Esophagus muscularis mucosa (tissue), 4 donors: ENCODE measurements around the gene ZFYVE28. TPM values are rescaled to one million over a fixed set of nuclear protein-coding genes. Genes with fewer than 3 reads are reported as not detected.

Source experiments
- DNase-seq: peaks from one replicate; pipeline ENCODE4 v3.0.0-alpha.2; 2017; ENCODE audit errors: extremely low spot score
- H3K27ac ChIP-seq, 4 donors: fragments of 200-600 bp; sonication (generic); replicated peaks in 1 of 4; 1 replicate in 3 of 4; 2 replicates in 1 of 4; pipeline ENCODE4 v1.5.1; 2016 to 2019; ENCODE audit warnings: mild to moderate bottlenecking in 1 of 4
- H3K27me3 ChIP-seq, 4 donors: fragments of 200-600 bp; sonication (generic); one replicate each; pipeline versions ENCODE4 v1.5.1 to v1.6.0; 2016 to 2019
- H3K36me3 ChIP-seq, 4 donors: fragments of 200-600 bp; sonication (generic); one replicate each; pipeline ENCODE4 v1.5.1; 2016 to 2019
- H3K4me1 ChIP-seq, 4 donors: fragments of 200-600 bp; sonication (generic); one replicate each; pipeline ENCODE4 v1.5.1; 2016 to 2019
- H3K4me3 ChIP-seq, 4 donors: fragments of 200-600 bp; sonication (generic); 1 replicate in 2 of 4; 2 replicates in 2 of 4; pipeline ENCODE4 v1.5.1; 2016 to 2019; ENCODE audit warnings: mild to moderate bottlenecking in 4 of 4, moderate library complexity in 1 of 4
- H3K9me3 ChIP-seq, 4 donors: fragments of 200-600 bp; sonication (generic); 1 replicate in 3 of 4; 2 replicates in 1 of 4; pipeline ENCODE4 v1.5.1; 2016 to 2019
- EP300 ChIP-seq: sonication (generic); formaldehyde crosslinking; IDR thresholded peaks from one replicate; pipeline ENCODE4 v1.6.1; 2017; ENCODE audit warnings: antibody characterized with exemption
- POLR2A ChIP-seq: fragments of 450-650 bp; IDR thresholded peaks from one replicate; pipeline ENCODE4 v1.6.1; 2017; ENCODE audit warnings: antibody characterized with exemption, moderate library complexity, mild to moderate bottlenecking, low read depth
- POLR2AphosphoS5 ChIP-seq, 2 donors: sonication (generic); formaldehyde crosslinking; IDR thresholded peaks; one replicate each; pipeline ENCODE4 v1.6.1; 2017; ENCODE audit warnings: antibody characterized with exemption in 2 of 2
- WGBS: methylation state at CpG from one replicate; pipeline ENCODE4 v1.1.5; 2018; 5-methylcytosine and 5-hydroxymethylcytosine counted together
- intact Hi-C: fragments of 100-400 bp; cut with DNase I; formaldehyde crosslinking; loops from one replicate; pipeline ENCODE4 v1.15.1; 2023
- total RNA-seq, 4 donors: library from RNA; depleted of rRNA; stranded (reverse); fragments of >200 nt; gene quantifications; one replicate each; pipeline versions ENCODE4 v1.1.0 to v1.2.1, GENCODE V29; 2016
- TF ChIP-seq, protein P1 (sequence below), 3 experiments: fragments of 200-600 bp in 2 of 3; fragments of 450-650 bp in 1 of 3; sonication (generic) in 2 of 3; IDR thresholded peaks; one replicate each; pipeline ENCODE4 v1.5.1; 2017 to 2019; ENCODE audit warnings: antibody characterized with exemption in 3 of 3, mild to moderate bottlenecking in 2 of 3, moderate library complexity in 1 of 3

ZFYVE28 gene
- total RNA-seq, 4 donors from 2014 or later = 4.5 to 13.4 (median 8.4) TPM

DNA sequence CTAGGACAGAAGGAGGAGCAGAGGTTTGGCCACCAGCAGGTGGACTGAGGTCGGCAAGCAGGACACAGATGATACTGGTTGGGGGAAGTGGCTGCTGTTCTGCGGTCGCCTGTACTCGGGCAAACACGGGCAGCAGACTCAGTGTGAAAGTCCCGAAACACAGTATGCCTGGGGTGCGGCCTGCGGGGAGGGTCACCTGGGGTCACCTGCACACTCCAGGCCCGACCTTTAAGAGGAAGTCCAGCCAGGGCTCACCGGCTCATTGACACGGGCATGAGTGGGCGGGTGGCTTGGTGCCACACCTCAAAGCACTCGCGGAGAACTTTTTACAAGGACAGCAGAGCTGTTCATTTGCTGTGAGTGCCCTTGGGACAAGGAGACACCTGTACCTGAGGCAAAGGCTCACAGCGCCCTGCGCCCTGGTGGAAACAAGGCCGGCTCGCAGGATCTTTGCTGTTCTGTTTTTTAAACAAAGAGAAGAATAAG lies 85.0 kb downstream of the ZFYVE28 start:
- H3K4me1 ChIP-seq = no peaks in the 10 kb centered on the region
- H3K9me3 ChIP-seq = peaks cover 0 to 10% (median under 1%) of the 10 kb centered on the region in 4 donors
- TF ChIP-seq EP300 = no peak
- no peak for TF ChIP-seq POLR2AphosphoS5 (IDR thresholded peaks at IDR 0.05)
- TF ChIP-seq, protein P1, sequence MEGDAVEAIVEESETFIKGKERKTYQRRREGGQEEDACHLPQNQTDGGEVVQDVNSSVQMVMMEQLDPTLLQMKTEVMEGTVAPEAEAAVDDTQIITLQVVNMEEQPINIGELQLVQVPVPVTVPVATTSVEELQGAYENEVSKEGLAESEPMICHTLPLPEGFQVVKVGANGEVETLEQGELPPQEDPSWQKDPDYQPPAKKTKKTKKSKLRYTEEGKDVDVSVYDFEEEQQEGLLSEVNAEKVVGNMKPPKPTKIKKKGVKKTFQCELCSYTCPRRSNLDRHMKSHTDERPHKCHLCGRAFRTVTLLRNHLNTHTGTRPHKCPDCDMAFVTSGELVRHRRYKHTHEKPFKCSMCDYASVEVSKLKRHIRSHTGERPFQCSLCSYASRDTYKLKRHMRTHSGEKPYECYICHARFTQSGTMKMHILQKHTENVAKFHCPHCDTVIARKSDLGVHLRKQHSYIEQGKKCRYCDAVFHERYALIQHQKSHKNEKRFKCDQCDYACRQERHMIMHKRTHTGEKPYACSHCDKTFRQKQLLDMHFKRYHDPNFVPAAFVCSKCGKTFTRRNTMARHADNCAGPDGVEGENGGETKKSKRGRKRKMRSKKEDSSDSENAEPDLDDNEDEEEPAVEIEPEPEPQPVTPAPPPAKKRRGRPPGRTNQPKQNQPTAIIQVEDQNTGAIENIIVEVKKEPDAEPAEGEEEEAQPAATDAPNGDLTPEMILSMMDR (IDR thresholded peaks at IDR 0.05) = no peak
- TF ChIP-seq POLR2A = no peak
- no peak overlapping the region for H3K27ac ChIP-seq
- intact Hi-C loops = no loop called here
- H3K36me3 ChIP-seq = peaks cover 0 to 31% (median 13%) of the 10 kb centered on the region in 4 donors
- WGBS = 79% methylated on average over 10 of the region's 18 CpGs
- no peaks in the 10 kb centered on the region for H3K27me3 ChIP-seq
- H3K4me3 ChIP-seq = no peak overlapping the region
- DNase-seq = peak; percentile 62

DNA sequence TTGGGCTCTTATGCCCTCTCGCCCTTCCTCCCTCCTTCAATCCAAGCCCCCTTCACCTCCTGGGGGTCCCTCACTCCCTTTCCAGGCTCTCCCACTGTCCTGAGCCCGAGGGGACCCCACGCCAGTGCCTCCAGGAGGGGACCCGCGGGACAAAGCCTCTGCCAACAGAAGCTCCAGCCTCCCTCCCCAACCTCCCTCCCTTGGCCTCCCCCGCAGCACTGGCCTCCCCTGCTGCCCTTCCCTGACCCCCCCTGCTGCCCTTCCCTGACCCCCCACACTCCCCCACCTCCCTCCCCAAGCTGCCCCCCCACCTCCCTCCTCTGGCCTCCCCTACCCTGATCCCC lies 85.5 kb downstream of the ZFYVE28 start:
- Histone ChIP-seq H3K36me3 (peaks cover 0 to 30% (median 13%) of the 10 kb centered on the region in 4 donors), H3K4me1 (no peaks in the 10 kb centered on the region), H3K4me3 (no peak overlapping the region), H3K27ac (no peak overlapping the region), H3K27me3 (no peaks in the 10 kb centered on the region), H3K9me3 (peaks cover 0 to 15% (median 3%) of the 10 kb centered on the region in 4 donors)
- DNase-seq = peak; percentile 21
- 82% methylated on average over 6 of the region's 6 CpGs for WGBS
- TF ChIP-seq POLR2AphosphoS5 (IDR thresholded peaks at IDR 0.05) (no peak), EP300 (no peak), POLR2A (no peak)
- TF ChIP-seq, protein P1 (IDR thresholded peaks at IDR 0.05) = no peak
- intact Hi-C loops = no loop called here

DNA sequence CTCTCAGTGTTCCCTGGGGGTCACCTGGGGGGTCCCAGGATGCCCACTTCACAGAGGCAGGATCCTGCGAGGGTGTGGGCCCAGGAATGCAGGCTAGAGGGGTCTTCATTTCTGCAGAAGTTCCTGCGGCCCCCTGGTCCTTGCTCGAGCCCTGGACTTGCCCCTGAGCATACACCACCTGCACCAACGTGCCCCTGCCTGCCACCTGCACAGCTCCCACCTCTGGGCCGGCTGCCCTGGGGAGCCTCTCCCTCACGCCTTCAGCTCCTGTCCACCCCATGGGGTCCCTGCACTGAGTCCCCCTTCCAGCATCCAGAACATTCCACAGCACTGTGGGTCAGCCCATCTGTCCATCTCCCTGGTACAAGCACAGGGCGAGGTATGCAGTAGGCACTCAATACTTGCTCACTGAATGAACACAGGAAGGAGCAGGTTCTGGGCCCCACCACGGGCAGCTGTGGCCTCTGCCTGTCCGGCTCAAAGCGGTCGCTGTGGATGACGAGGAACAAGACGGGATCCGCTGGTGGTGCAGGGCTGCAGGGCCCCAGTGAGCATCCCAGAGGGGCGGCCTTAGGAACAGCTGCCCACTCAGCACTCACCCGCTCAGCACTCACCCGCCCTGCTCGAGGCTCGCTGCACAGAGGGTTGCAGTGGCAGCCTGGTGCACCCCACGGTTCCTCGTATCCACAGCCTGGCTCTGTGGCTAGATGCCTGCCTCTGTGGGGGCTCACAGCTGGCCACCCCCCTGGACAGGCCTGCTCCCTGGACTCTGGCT lies 86.1 kb downstream of the ZFYVE28 start:
- peak; percentile 55 for DNase-seq
- H3K9me3 ChIP-seq = peaks cover 0 to 21% (median 7%) of the 10 kb centered on the region in 4 donors
- no peak overlapping the region for H3K27ac ChIP-seq
- TF ChIP-seq POLR2A = no peak
- TF ChIP-seq, protein P1 (IDR thresholded peaks at IDR 0.05) = no peak
- TF ChIP-seq EP300 = no peak
- no peaks in the 10 kb centered on the region for H3K4me1 ChIP-seq
- no peaks in the 10 kb centered on the region for H3K27me3 ChIP-seq
- no peak overlapping the region for H3K4me3 ChIP-seq
- intact Hi-C loops = no loop called here
- 92% methylated on average over 12 of the region's 21 CpGs for WGBS
- peaks cover 4 to 24% (median 12%) of the 10 kb centered on the region in 4 donors for H3K36me3 ChIP-seq

DNA sequence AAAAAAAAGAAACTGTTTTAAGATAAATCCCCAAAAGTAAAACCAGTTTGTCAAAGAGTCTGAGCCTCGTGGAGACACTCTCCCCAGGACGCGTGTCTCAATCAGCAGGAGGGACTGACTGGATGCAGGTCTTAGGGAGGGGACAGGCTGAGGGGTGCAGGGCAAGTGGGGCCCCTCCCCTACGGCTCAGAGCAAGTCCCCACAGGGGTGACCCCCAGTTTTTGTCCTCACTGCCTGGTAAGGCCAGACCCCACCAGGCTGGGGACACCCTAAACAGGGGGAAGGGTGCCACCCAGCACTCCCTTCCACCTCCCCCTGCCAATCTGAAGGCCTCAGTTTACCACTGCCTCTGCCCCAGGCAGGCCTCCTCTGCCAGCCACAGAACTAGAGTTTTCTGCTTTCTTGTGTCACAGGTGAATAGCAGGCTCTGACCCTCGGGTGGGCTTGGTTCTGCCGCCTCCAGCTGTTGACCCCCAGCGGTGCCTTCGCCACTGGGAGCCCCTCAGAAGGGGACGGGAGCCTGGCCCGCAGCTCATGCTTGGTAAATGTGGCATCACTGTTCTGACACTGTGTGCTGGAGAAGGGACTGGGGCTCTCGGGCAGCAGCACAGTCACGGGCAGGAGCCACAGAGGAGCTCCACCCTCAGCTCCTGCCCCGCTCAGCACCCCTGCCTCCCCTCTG lies 86.8 kb downstream of the ZFYVE28 start:
- Histone ChIP-seq H3K27me3 (no peaks in the 10 kb centered on the region), H3K9me3 (peaks cover 0 to 28% (median 13%) of the 10 kb centered on the region in 4 donors), H3K4me3 (no peak overlapping the region), H3K36me3 (peaks cover 3 to 17% (median 8%) of the 10 kb centered on the region in 4 donors), H3K27ac (no peak overlapping the region), H3K4me1 (no peaks in the 10 kb centered on the region)
- 93% methylated on average over 8 of the region's 13 CpGs for WGBS
- intact Hi-C loops = no loop called here
- DNase-seq = peak; percentile 72
- TF ChIP-seq POLR2A (no peak), EP300 (no peak), POLR2AphosphoS5 (IDR thresholded peaks at IDR 0.05) (no peak)
- TF ChIP-seq, protein P1 (IDR thresholded peaks at IDR 0.05) = no peak
